Smooth muscle cell (in vitro differentiated cells): ENCODE results near the gene IQCC. TPM values are rescaled to one million over a fixed set of nuclear protein-coding genes. Genes with fewer than 3 reads are reported as not detected.
A peak's percentile ranks its signal among the peaks of the same experiment; 100 is the strongest.

Source experiments
- DNase-seq: peaks from one replicate; lab custom pipeline; 2025; ENCODE audit not compliant: unreplicated experiment; lab: John Stamatoyannopoulos, UW
- H2AFZ ChIP-seq: fragments of 200-600 bp; sonication (generic); 2 replicates; pipeline ENCODE4 v1.6.0; 2016; ENCODE audit warnings: antibody characterized with exemption, low read depth, mild to moderate bottlenecking
- H3F3A ChIP-seq: fragments of 200-600 bp; sonication (generic); 2 replicates; pipeline ENCODE4 v1.6.0; 2017; ENCODE audit warnings: antibody characterized with exemption, low read depth
- H3K27ac ChIP-seq: fragments of 200-600 bp; sonication (generic); 2 replicates; pipeline ENCODE4 v1.5.1; 2016; ENCODE audit warnings: low read depth, mild to moderate bottlenecking
- H3K27me3 ChIP-seq: fragments of 200-600 bp; sonication (generic); 2 replicates; pipeline ENCODE4 v1.6.1; 2016; ENCODE audit warnings: low read depth, mild to moderate bottlenecking
- H3K36me3 ChIP-seq: fragments of 200-600 bp; sonication (generic); 2 replicates; pipeline ENCODE4 v1.5.1; 2016; ENCODE audit warnings: low read depth
- H3K4me1 ChIP-seq: fragments of 200-600 bp; sonication (generic); 2 replicates; pipeline ENCODE4 v1.5.1; 2016; ENCODE audit warnings: low read depth
- H3K4me2 ChIP-seq: fragments of 200-600 bp; sonication (generic); 2 replicates; pipeline ENCODE4 v1.6.0; 2016; ENCODE audit warnings: mild to moderate bottlenecking
- H3K4me3 ChIP-seq: fragments of 200-600 bp; sonication (generic); 2 replicates; pipeline ENCODE4 v1.5.1; 2016; ENCODE audit warnings: mild to moderate bottlenecking
- H3K79me2 ChIP-seq: fragments of 200-600 bp; sonication (generic); 2 replicates; pipeline ENCODE4 v1.6.0; 2016; ENCODE audit warnings: low read depth, mild to moderate bottlenecking
- H3K9ac ChIP-seq: fragments of 200-600 bp; sonication (generic); 2 replicates; pipeline ENCODE4 v1.6.0; 2016; ENCODE audit warnings: low read depth
- H3K9me3 ChIP-seq: fragments of 200-600 bp; sonication (generic); replicated peaks from 2 replicates; pipeline ENCODE4 v1.5.1; 2016; ENCODE audit warnings: low read depth
- H4K20me1 ChIP-seq: fragments of 200-600 bp; sonication (generic); 2 replicates; pipeline ENCODE4 v1.6.0; 2016; ENCODE audit warnings: low read depth
- WGBS: methylation state at CpG from one replicate; pipeline ENCODE4 v1.1.7; 2016; ENCODE audit warnings: low lambda C conversion rate; 5-methylcytosine and 5-hydroxymethylcytosine counted together
- polyA plus RNA-seq: library from polyadenylated mRNA; unstranded; fragments of >200 nt; fragmentation: Nextera tagmentation; extraction: Ambion mirVana; gene quantifications from 2 replicates; pipeline ENCODE4 v1.2.1, GENCODE V29; 2016
- total RNA-seq: library from RNA; depleted of rRNA; stranded (reverse); fragments of >200 nt; gene quantifications from 2 replicates; pipeline ENCODE4 v1.2.3, GENCODE V29; 2014
- TF ChIP-seq, protein P1 (sequence below): fragments of 200-600 bp; sonication (generic); IDR thresholded peaks from 2 replicates; pipeline ENCODE4 v1.5.1; 2017; ENCODE audit warnings: borderline replicate concordance, mild to moderate bottlenecking, antibody characterized with exemption; ENCODE audit not compliant: insufficient read depth, poor library complexity, severe bottlenecking

Gene IQCC
- total and polyA plus RNA-seq, 2 experiments from 2014 or later = 2.4 to 3.1 TPM

DNA sequence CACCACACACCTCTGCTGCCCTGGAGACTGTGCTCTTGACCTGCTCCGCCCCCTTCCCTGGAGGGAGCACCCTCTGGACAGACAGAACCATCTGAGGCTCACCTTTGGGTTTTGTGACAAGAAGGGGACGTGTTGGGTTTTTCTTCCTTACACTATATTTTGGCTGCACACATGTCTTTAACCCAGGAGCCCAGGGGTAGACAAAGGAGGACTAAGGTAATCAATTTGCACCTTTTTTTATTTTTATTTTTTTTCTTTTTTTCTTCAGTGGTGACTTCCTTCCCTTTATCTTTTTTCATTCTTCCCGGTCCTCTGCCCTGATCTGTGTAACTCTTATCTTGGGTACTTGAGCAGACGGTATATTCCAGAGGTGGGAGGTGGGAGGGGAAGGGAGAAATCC is 34.5 kb upstream of the IQCC start:
- TF ChIP-seq, protein P1, sequence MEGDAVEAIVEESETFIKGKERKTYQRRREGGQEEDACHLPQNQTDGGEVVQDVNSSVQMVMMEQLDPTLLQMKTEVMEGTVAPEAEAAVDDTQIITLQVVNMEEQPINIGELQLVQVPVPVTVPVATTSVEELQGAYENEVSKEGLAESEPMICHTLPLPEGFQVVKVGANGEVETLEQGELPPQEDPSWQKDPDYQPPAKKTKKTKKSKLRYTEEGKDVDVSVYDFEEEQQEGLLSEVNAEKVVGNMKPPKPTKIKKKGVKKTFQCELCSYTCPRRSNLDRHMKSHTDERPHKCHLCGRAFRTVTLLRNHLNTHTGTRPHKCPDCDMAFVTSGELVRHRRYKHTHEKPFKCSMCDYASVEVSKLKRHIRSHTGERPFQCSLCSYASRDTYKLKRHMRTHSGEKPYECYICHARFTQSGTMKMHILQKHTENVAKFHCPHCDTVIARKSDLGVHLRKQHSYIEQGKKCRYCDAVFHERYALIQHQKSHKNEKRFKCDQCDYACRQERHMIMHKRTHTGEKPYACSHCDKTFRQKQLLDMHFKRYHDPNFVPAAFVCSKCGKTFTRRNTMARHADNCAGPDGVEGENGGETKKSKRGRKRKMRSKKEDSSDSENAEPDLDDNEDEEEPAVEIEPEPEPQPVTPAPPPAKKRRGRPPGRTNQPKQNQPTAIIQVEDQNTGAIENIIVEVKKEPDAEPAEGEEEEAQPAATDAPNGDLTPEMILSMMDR = no peak
- no peak overlapping the region for H3K9ac ChIP-seq
- no peak overlapping the region for H2AFZ ChIP-seq
- H3F3A ChIP-seq = no peaks in the 10 kb centered on the region
- H3K79me2 ChIP-seq = no peaks in the 10 kb centered on the region
- no peak overlapping the region for H3K4me2 ChIP-seq
- no peaks in the 10 kb centered on the region for H3K4me1 ChIP-seq
- H3K9me3 ChIP-seq = no peaks in the 10 kb centered on the region
- no peak for DNase-seq
- no peak overlapping the region for H3K27ac ChIP-seq
- WGBS = 86% methylated on average over 4 of the region's 4 CpGs
- no peak overlapping the region for H3K4me3 ChIP-seq
- H3K36me3 ChIP-seq = peaks cover 3% of the 10 kb centered on the region
- no peaks in the 10 kb centered on the region for H3K27me3 ChIP-seq
- H4K20me1 ChIP-seq = no peaks in the 10 kb centered on the region

DNA sequence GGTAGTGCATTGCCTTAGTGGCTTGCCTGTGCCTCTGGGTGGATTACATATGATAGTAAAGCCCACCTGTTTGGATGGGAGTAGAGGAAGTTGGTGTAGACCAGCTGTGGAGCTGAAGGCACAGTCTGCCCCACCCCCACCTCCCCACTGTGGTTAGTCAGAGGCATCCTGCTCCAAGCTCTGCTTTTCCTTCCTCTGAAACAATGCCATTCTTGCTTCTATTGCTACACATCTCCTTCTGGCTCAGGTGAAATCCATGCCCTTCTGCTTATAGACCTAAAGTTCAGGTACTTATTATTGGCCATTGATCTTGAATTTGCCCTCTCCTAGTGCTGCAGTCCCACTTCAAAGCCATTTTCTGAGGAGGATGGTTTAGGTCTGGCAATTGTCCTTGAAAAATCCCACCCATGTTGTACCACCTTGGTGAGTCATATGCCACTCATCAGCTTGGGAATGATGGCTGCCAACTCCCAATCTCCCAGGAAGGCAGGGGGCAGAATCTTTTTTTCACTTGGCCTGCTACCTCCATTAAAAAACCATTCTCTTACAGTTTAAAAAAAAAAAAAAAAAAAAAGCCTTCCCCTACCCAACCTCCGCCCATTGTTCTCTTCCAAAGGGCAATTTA is 32.7 kb upstream of the IQCC start:
- DNase-seq = no peak
- H3K27me3 ChIP-seq = no peaks in the 10 kb centered on the region
- no peaks in the 10 kb centered on the region for H3K79me2 ChIP-seq
- H3K4me1 ChIP-seq = no peaks in the 10 kb centered on the region
- H3K36me3 ChIP-seq = peaks cover 3% of the 10 kb centered on the region
- no peaks in the 10 kb centered on the region for H3K9me3 ChIP-seq
- H3K27ac ChIP-seq = no peak overlapping the region
- TF ChIP-seq, protein P1 = no peak
- H4K20me1 ChIP-seq = no peaks in the 10 kb centered on the region
- H2AFZ ChIP-seq = no peak overlapping the region
- no peaks in the 10 kb centered on the region for H3F3A ChIP-seq
- H3K4me3 ChIP-seq = no peak overlapping the region
- H3K4me2 ChIP-seq = no peak overlapping the region
- WGBS = 100% methylated on average over 1 of the region's 1 CpG
- no peak overlapping the region for H3K9ac ChIP-seq

DNA sequence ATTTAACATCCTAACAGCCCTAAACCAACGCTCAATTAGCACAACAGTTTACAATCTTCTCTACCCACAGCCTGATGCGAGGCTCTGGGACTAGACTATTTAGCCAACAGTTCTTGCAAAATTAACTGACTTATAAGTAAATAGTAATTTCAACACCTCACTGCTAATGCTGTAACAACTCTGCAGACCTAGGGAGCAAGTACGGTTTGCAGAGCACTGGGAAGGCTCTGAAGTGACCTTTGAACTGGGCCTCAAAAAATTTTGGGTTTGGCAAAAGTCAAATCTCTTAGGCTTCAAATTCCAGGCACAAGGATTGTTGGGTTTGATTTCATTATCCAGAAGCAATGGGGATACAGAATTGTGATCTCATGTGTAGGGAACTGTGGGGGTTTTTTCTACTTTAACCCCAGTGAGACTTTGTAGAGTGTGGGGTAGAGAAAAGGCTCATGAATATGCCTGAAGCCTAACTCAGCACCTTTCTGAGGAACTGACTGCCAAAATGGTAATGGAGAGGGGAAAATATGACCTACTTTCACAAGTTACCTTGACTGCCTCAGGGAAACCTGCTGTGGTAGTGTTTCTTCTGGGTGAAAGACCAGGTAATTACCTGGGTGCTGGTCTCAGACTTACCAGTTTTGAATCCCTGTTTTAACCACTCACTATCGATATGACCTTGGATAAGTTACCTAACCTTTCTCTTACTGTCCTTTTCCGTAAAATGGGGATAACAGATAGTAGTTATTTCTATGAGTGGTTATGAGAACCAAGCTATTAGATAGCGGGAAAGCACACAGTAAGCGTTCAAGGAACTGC is 26.9 kb upstream of the IQCC start:
- Histone ChIP-seq H3K4me3 (peak overlapping the region; percentile 66), H4K20me1 (peaks cover 29% of the 10 kb centered on the region), H2AFZ (peak overlapping the region; percentile 6), H3K27me3 (no peaks in the 10 kb centered on the region), H3F3A (peaks cover 11% of the 10 kb centered on the region), H3K4me1 (peaks cover 20% of the 10 kb centered on the region), H3K27ac (peak overlapping the region; percentile 96), H3K36me3 (no peaks in the 10 kb centered on the region), H3K9ac (no peak overlapping the region), H3K4me2 (peak overlapping the region; percentile 94), H3K9me3 (no peaks in the 10 kb centered on the region), H3K79me2 (peaks cover 32% of the 10 kb centered on the region)
- no peak for DNase-seq
- 77% methylated on average over 7 of the region's 7 CpGs for WGBS
- TF ChIP-seq, protein P1 = no peak
